Liver (tissue), 9 donors: ENCODE data around the gene HGFAC. TPM values are rescaled to one million over a fixed set of nuclear protein-coding genes. Genes with fewer than 3 reads are reported as not detected.

Experiments
- DNase-seq: peaks from one replicate; pipeline ENCODE4 v3.0.0-alpha.2; 2017; ENCODE audit warnings: low spot score
- H3K27ac ChIP-seq, 2 donors: one replicate each; pipeline ENCODE4 v1.7.0; 2013; ENCODE audit warnings: inconsistent platforms in 2 of 2, low read length in 2 of 2, control low read depth in 1 of 2, low read depth in 1 of 2, mild to moderate bottlenecking in 1 of 2
- H3K27me3 ChIP-seq, 4 donors: one replicate each; pipeline versions ENCODE4 v1.6.1 to v1.7.0; 2013; ENCODE audit warnings: low read length in 3 of 4, inconsistent platforms in 1 of 4, mild to moderate bottlenecking in 1 of 4, moderate library complexity in 1 of 4; ENCODE audit not compliant: control insufficient read depth in 4 of 4, insufficient read depth in 4 of 4
- H3K36me3 ChIP-seq, 4 donors: one replicate each; pipeline versions ENCODE4 v1.6.1 to v1.7.0; 2013; ENCODE audit warnings: low read length in 3 of 4, mild to moderate bottlenecking in 3 of 4, low read depth in 1 of 4, moderate library complexity in 1 of 4; ENCODE audit not compliant: control insufficient read depth in 4 of 4, insufficient read depth in 3 of 4
- H3K4me1 ChIP-seq, 4 donors: one replicate each; pipeline versions ENCODE4 v1.6.1 to v1.7.0; 2013; ENCODE audit warnings: low read length in 3 of 4, mild to moderate bottlenecking in 3 of 4, moderate library complexity in 1 of 4; ENCODE audit not compliant: control insufficient read depth in 4 of 4, insufficient read depth in 4 of 4
- H3K4me3 ChIP-seq, 3 donors: one replicate each; pipeline versions ENCODE4 v1.6.1 to v1.7.0; 2013; ENCODE audit warnings: low read length in 3 of 3, control low read depth in 1 of 3, low read depth in 1 of 3, mild to moderate bottlenecking in 1 of 3
- H3K9ac ChIP-seq, 2 donors: one replicate each; pipeline ENCODE4 v1.7.0; 2013; ENCODE audit warnings: low read length in 2 of 2, mild to moderate bottlenecking in 2 of 2, moderate library complexity in 2 of 2, control low read depth in 1 of 2, low read depth in 1 of 2
- H3K9me3 ChIP-seq, 4 donors: one replicate each; pipeline versions ENCODE4 v1.6.1 to v1.7.0; 2013; ENCODE audit warnings: low read length in 3 of 4; ENCODE audit not compliant: control insufficient read depth in 4 of 4
- FOXA2 ChIP-seq: IDR thresholded peaks from 2 replicates; pipeline ENCODE4 v1.6.1; 2016; ENCODE audit warnings: antibody characterized with exemption
- GABPA ChIP-seq, 2 donors: IDR thresholded peaks in 1 of 2; conservative IDR thresholded peaks in 1 of 2; 2 replicates each; pipeline ENCODE4 v1.6.1; 2016; ENCODE audit warnings: antibody characterized with exemption in 2 of 2, mild to moderate bottlenecking in 1 of 2, moderate library complexity in 1 of 2
- HNF4A ChIP-seq, 2 donors: conservative IDR thresholded peaks; 2 replicates each; pipeline ENCODE4 v1.6.1; 2016; ENCODE audit warnings: antibody characterized with exemption in 2 of 2, mild to moderate bottlenecking in 2 of 2
- HNF4G ChIP-seq: IDR thresholded peaks from 2 replicates; pipeline ENCODE4 v1.6.1; 2016; ENCODE audit warnings: antibody characterized with exemption
- JUND ChIP-seq, 2 donors: IDR thresholded peaks; 2 replicates each; pipeline ENCODE4 v1.6.1; 2016; ENCODE audit warnings: antibody characterized with exemption in 2 of 2
- NR2F2 ChIP-seq: IDR thresholded peaks from 2 replicates; pipeline ENCODE4 v1.6.1; 2016; ENCODE audit warnings: antibody characterized with exemption
- RAD21 ChIP-seq, 2 donors: IDR thresholded peaks; 2 replicates each; pipeline ENCODE4 v1.6.1; 2016; ENCODE audit warnings: antibody characterized with exemption in 2 of 2, mild to moderate bottlenecking in 2 of 2
- RXRA ChIP-seq, 2 donors: IDR thresholded peaks; 2 replicates each; pipeline ENCODE4 v1.6.1; 2017 to 2018; ENCODE audit warnings: antibody characterized with exemption in 2 of 2, mild to moderate bottlenecking in 1 of 2
- SP1 ChIP-seq: IDR thresholded peaks from 2 replicates; pipeline ENCODE4 v1.6.1; 2018; ENCODE audit warnings: antibody characterized with exemption, mild to moderate bottlenecking
- TAF1 ChIP-seq: conservative IDR thresholded peaks from 2 replicates; pipeline ENCODE4 v1.6.1; 2016; ENCODE audit warnings: antibody characterized with exemption, mild to moderate bottlenecking
- WGBS: extraction: QIAGEN DNeasy Blood & Tissue Kit; methylation state at CpG from one replicate; pipeline ENCODE4 v1.1.7; 2013; 5-methylcytosine and 5-hydroxymethylcytosine counted together
- polyA plus RNA-seq, 2 donors: library from polyadenylated mRNA; stranded (reverse) in 1 of 2; unstranded in 1 of 2; fragments of 200-250 nt in 1 of 2; fragments of >200 nt in 1 of 2; fragmentation: Nextera tagmentation in 1 of 2; extraction: Ambion mirVana in 1 of 2; gene quantifications; one replicate each; pipeline versions ENCODE4 v1.2.1 to v1.2.3, GENCODE V29; 2013 to 2015
- total RNA-seq, 2 donors: library from RNA; depleted of rRNA; stranded (reverse); fragments of >200 nt; gene quantifications; one replicate each; pipeline ENCODE4 v1.2.3, GENCODE V29; 2014
- TF ChIP-seq, protein P1 (sequence below): IDR thresholded peaks from 2 replicates; pipeline ENCODE4 v1.6.1; 2016; ENCODE audit warnings: antibody characterized with exemption, mild to moderate bottlenecking
- TF ChIP-seq, protein P2 (sequence below): IDR thresholded peaks from 2 replicates; pipeline ENCODE4 v1.6.1; 2016; ENCODE audit warnings: antibody characterized with exemption
- TF ChIP-seq, protein P3 (sequence below): IDR thresholded peaks from 2 replicates; pipeline ENCODE4 v1.6.1; 2016; ENCODE audit warnings: antibody characterized with exemption
- donor health status: healthy.
- donor health status: healthy.
- donor health status: healthy.
- donor health status: healthy.
- donor health status: healthy.

HGFAC gene
- total and polyA plus RNA-seq, 4 donors, result 23.3 to 133 (median 82.7) TPM

GRCh38 chr4:3466691-3467600 is 25.2 kb downstream of the HGFAC start:
- Histone ChIP-seq H3K9ac (no peak overlapping the region), H3K27me3 (no peaks in the 10 kb centered on the region), H3K4me1 (peaks cover 8 to 16% (median 12%) of the 10 kb centered on the region in 4 donors), H3K27ac (no peak overlapping the region), H3K36me3 (no peaks in the 10 kb centered on the region), H3K9me3 (no peaks in the 10 kb centered on the region), H3K4me3 (no peak overlapping the region)
- no peak for TF ChIP-seq HNF4A (conservative IDR thresholded peaks at IDR 0.05)
- TF ChIP-seq NR2F2, result no peak
- TF ChIP-seq RXRA (IDR thresholded peaks at IDR 0.05), result no peak
- TF ChIP-seq, protein P1, sequence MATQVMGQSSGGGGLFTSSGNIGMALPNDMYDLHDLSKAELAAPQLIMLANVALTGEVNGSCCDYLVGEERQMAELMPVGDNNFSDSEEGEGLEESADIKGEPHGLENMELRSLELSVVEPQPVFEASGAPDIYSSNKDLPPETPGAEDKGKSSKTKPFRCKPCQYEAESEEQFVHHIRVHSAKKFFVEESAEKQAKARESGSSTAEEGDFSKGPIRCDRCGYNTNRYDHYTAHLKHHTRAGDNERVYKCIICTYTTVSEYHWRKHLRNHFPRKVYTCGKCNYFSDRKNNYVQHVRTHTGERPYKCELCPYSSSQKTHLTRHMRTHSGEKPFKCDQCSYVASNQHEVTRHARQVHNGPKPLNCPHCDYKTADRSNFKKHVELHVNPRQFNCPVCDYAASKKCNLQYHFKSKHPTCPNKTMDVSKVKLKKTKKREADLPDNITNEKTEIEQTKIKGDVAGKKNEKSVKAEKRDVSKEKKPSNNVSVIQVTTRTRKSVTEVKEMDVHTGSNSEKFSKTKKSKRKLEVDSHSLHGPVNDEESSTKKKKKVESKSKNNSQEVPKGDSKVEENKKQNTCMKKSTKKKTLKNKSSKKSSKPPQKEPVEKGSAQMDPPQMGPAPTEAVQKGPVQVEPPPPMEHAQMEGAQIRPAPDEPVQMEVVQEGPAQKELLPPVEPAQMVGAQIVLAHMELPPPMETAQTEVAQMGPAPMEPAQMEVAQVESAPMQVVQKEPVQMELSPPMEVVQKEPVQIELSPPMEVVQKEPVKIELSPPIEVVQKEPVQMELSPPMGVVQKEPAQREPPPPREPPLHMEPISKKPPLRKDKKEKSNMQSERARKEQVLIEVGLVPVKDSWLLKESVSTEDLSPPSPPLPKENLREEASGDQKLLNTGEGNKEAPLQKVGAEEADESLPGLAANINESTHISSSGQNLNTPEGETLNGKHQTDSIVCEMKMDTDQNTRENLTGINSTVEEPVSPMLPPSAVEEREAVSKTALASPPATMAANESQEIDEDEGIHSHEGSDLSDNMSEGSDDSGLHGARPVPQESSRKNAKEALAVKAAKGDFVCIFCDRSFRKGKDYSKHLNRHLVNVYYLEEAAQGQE, result no peak
- TF ChIP-seq SP1, result no peak
- 92% methylated on average over 40 of the region's 40 CpGs for WGBS
- no peak for DNase-seq

DNA sequence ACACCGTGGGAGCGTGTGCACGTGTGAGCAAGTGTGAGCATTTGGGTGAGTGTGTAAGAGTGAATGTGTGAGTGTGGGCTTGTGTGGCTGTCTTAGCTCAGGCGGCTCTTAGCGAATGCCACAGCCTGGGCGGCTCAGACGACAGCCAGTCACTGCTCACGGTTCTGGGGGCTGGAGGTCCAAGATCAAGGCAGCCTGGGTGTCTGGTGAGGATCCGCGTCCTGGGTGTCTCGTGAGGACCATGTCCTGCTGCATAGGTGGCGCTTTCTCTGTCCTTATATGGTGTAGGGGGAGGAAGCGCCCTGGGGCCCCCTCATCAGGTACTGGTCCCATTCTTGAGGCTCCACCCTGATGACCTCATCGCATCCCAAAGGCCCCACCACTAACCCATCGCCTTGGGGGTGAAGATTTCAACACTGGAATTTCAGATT is 25.8 kb downstream of the HGFAC start:
- DNase-seq, result no peak
- no peak overlapping the region for H3K27ac ChIP-seq
- peaks cover 2 to 10% (median 6%) of the 10 kb centered on the region in 4 donors for H3K4me1 ChIP-seq
- no peaks in the 10 kb centered on the region for H3K36me3 ChIP-seq
- TF ChIP-seq RXRA (IDR thresholded peaks at IDR 0.05) (no peak), JUND (IDR thresholded peaks at IDR 0.05) (no peak), GABPA (IDR thresholded peaks at IDR 0.05 in 1 of 2, conservative IDR thresholded peaks at IDR 0.05 in 1 of 2) (no peak), NR2F2 (no peak), TAF1 (no peak), HNF4G (no peak), HNF4A (conservative IDR thresholded peaks at IDR 0.05) (no peak), RAD21 (IDR thresholded peaks at IDR 0.05) (no peak), FOXA2 (no peak)
- TF ChIP-seq, protein P2, sequence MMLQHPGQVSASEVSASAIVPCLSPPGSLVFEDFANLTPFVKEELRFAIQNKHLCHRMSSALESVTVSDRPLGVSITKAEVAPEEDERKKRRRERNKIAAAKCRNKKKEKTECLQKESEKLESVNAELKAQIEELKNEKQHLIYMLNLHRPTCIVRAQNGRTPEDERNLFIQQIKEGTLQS, result no peak
- TF ChIP-seq, protein P3, sequence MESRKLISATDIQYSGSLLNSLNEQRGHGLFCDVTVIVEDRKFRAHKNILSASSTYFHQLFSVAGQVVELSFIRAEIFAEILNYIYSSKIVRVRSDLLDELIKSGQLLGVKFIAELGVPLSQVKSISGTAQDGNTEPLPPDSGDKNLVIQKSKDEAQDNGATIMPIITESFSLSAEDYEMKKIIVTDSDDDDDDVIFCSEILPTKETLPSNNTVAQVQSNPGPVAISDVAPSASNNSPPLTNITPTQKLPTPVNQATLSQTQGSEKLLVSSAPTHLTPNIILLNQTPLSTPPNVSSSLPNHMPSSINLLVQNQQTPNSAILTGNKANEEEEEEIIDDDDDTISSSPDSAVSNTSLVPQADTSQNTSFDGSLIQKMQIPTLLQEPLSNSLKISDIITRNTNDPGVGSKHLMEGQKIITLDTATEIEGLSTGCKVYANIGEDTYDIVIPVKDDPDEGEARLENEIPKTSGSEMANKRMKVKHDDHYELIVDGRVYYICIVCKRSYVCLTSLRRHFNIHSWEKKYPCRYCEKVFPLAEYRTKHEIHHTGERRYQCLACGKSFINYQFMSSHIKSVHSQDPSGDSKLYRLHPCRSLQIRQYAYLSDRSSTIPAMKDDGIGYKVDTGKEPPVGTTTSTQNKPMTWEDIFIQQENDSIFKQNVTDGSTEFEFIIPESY, result no peak
- H3K9ac ChIP-seq, result no peak overlapping the region
- H3K9me3 ChIP-seq, result no peaks in the 10 kb centered on the region
- H3K4me3 ChIP-seq, result no peak overlapping the region
- WGBS, result 90% methylated on average over 15 of the region's 15 CpGs
- no peaks in the 10 kb centered on the region for H3K27me3 ChIP-seq
